Chondrocyte (in vitro differentiated cells): ENCODE data around the gene LCE3A. TPM values are rescaled to one million over a fixed set of nuclear protein-coding genes. Genes with fewer than 3 reads are reported as not detected.
"Not testable (repeated sequence)": the region's sequence is repeated elsewhere in the genome, so short reads cannot be mapped to it uniquely, and the experiment has no call there.

Experiments
- DNase-seq: peaks from one replicate; pipeline ENCODE4 v3.0.0; 2021; ENCODE audit warnings: mixed read lengths, low spot score
- H3K27ac Mint-ChIP-seq: one replicate; pipeline ENCODE4 v1.8.0; 2021; ENCODE audit warnings: mild to moderate bottlenecking, moderate library complexity, mixed read lengths; ENCODE audit not compliant: unreplicated experiment
- H3K27me3 Mint-ChIP-seq: 2 replicates; pipeline ENCODE4 v1.8.0; 2021; ENCODE audit warnings: low read depth, mixed read lengths
- H3K36me3 Mint-ChIP-seq: 2 replicates; pipeline ENCODE4 v1.8.0; 2021; ENCODE audit warnings: low read depth, mixed read lengths
- H3K4me1 Mint-ChIP-seq: 2 replicates; pipeline ENCODE4 v1.8.0; 2021; ENCODE audit warnings: low read depth, mild to moderate bottlenecking, mixed read lengths
- H3K4me3 Mint-ChIP-seq: one replicate; pipeline ENCODE4 v1.8.0; 2021; ENCODE audit warnings: mild to moderate bottlenecking, moderate library complexity, mixed read lengths; ENCODE audit not compliant: unreplicated experiment
- H3K9me3 Mint-ChIP-seq: 2 replicates; pipeline ENCODE4 v1.8.0; 2021; ENCODE audit warnings: low read depth, mixed read lengths
- CTCF ChIP-seq: fragments of 200-600 bp; sonication (generic); IDR thresholded peaks from 2 replicates; pipeline ENCODE4 v1.5.0; 2021; ENCODE audit warnings: antibody characterized with exemption, mild to moderate bottlenecking, moderate library complexity
- long read RNA-seq: library from polyadenylated mRNA; stranded (forward); transcript quantifications from one replicate; pipeline ENCODE4 v2.0.0, GENCODE V29; 2021
- total RNA-seq: library from RNA; stranded (reverse); gene quantifications from 3 replicates; pipeline ENCODE4 v1.2.1, GENCODE V29; 2021

The LCE3A gene
- total RNA-seq: not detected in 3 replicates
- long read RNA-seq: 0 reads

GRCh38 chr1:152622803-152623202 lies at the start of gene LCE3A:
Gene LCE3A, minus strand, starts transcription at chr1:152623103. Its CDS starts 0 bp downstream, at chr1:152623103.
- Mint-ChIP-seq H3K4me1 (no peaks in the 10 kb centered on the region), H3K9me3 (peaks cover 77% of the 10 kb centered on the region), H3K27ac (no peak within 1 kb of the TSS), H3K27me3 (no peaks in the 10 kb centered on the region), H3K36me3 (peaks cover 4% of the 10 kb centered on the region), H3K4me3 (no peak within 1 kb of the TSS)
- no peak for DNase-seq
- TF ChIP-seq CTCF: no peak

GRCh38 chr1:152667648-152668047 lies 44.7 kb upstream of the LCE3A start:
- no peak for DNase-seq
- no peak overlapping the region for H3K27ac Mint-ChIP-seq
- no peaks in the 10 kb centered on the region for H3K36me3 Mint-ChIP-seq
- no peaks in the 10 kb centered on the region for H3K4me1 Mint-ChIP-seq
- peaks cover 10% of the 10 kb centered on the region for H3K9me3 Mint-ChIP-seq
- TF ChIP-seq CTCF: no peak
- H3K27me3 Mint-ChIP-seq: no peaks in the 10 kb centered on the region
- H3K4me3 Mint-ChIP-seq: no peak overlapping the region

GRCh38 chr1:152666171-152666570 lies 43.3 kb upstream of the LCE3A start:
- not testable (repeated sequence) for H3K9me3 Mint-ChIP-seq, H3K27me3 Mint-ChIP-seq, H3K4me1 Mint-ChIP-seq, DNase-seq, H3K27ac Mint-ChIP-seq, H3K4me3 Mint-ChIP-seq, H3K36me3 Mint-ChIP-seq

- DNase-seq: no peak
- Mint-ChIP-seq H3K4me3 (no peak within 1 kb of the TSS), H3K27me3 (peaks cover 1% of the 10 kb centered on the region), H3K27ac (no peak within 1 kb of the TSS), H3K9me3 (peaks cover 7% of the 10 kb centered on the region), H3K4me1 (no peaks in the 10 kb centered on the region), H3K36me3 (no peaks in the 10 kb centered on the region)
- TF ChIP-seq CTCF: no peak
Observed at GRCh38 chr1:152663098-152663497, 40.2 kb upstream of the LCE3A start, which contains the start of gene LCE2D. Gene LCE2D, plus strand, starts transcription at chr1:152663380. Its CDS starts 726 bp downstream, at chr1:152664106.

- Mint-ChIP-seq H3K27me3 (peaks cover 1% of the 10 kb centered on the region), H3K36me3 (no peaks in the 10 kb centered on the region), H3K4me3 (no peak overlapping the region), H3K27ac (no peak overlapping the region), H3K4me1 (no peaks in the 10 kb centered on the region), H3K9me3 (no peaks in the 10 kb centered on the region)
- TF ChIP-seq CTCF: no peak
- DNase-seq: no peak
Observed at GRCh38 chr1:152658649-152659048, 35.7 kb upstream of the LCE3A start.

- no peaks in the 10 kb centered on the region for H3K36me3 Mint-ChIP-seq
- TF ChIP-seq CTCF: no peak
- H3K9me3 Mint-ChIP-seq: no peaks in the 10 kb centered on the region
- no peaks in the 10 kb centered on the region for H3K4me1 Mint-ChIP-seq
- H3K27ac Mint-ChIP-seq: no peak overlapping the region
- DNase-seq: no peak
- H3K27me3 Mint-ChIP-seq: peaks cover 1% of the 10 kb centered on the region
- H3K4me3 Mint-ChIP-seq: no peak overlapping the region
Observed at GRCh38 chr1:152657677-152658076, 34.8 kb upstream of the LCE3A start.
